Fibroblast of skin of right quadriceps (primary cell): Measurements from ENCODE around the gene CXCL6.
A peak's percentile ranks its signal among the peaks of the same experiment; 100 is the strongest.

Experiments
- DNase-seq: peaks from one replicate; pipeline ENCODE4 v3.0.0-alpha.2; 2013

Gene CXCL6

GRCh38 chr4:73836373-73837279, at the start of gene CXCL6:
CXCL6 (plus strand) TSS chr4:73836678; CDS start chr4:73836751, 73 bp downstream.
- DNase-seq, result peak; percentile 39

GRCh38 chr4:73788411-73788810, 48.1 kb upstream of the CXCL6 start:
- no peak for DNase-seq

GRCh38 chr4:73798842-73799241, 37.6 kb upstream of the CXCL6 start:
- DNase-seq, result no peak

GRCh38 chr4:73800206-73800605, 36.3 kb upstream of the CXCL6 start:
- DNase-seq, result no peak

- DNase-seq, result no peak
These were observed 34.8 kb upstream of the CXCL6 start for GRCh38 chr4:73801692-73802091.

- DNase-seq, result no peak
These were observed 33.3 kb upstream of the CXCL6 start for GRCh38 chr4:73803213-73803612.

GRCh38 chr4:73810191-73810590, 26.3 kb upstream of the CXCL6 start:
- no peak for DNase-seq

GRCh38 chr4:73811841-73812240, 24.6 kb upstream of the CXCL6 start:
- DNase-seq, result no peak

- DNase-seq, result no peak
These were observed 21.8 kb upstream of the CXCL6 start for GRCh38 chr4:73814679-73815078.

GRCh38 chr4:73815145-73815544, 21.3 kb upstream of the CXCL6 start:
- no peak for DNase-seq

- peak; percentile 91 for DNase-seq
These were observed 19.7 kb upstream of the CXCL6 start for GRCh38 chr4:73816814-73817213.

- DNase-seq, result no peak
These were observed 19.1 kb upstream of the CXCL6 start for GRCh38 chr4:73817341-73817740.

- DNase-seq, result no peak
These were observed 15.2 kb upstream of the CXCL6 start for GRCh38 chr4:73821325-73821724.

- no peak for DNase-seq
These were observed 14.1 kb upstream of the CXCL6 start for GRCh38 chr4:73822389-73822788.

GRCh38 chr4:73822812-73823504, 13.5 kb upstream of the CXCL6 start:
- no peak for DNase-seq

GRCh38 chr4:73823760-73824159, 12.7 kb upstream of the CXCL6 start:
- DNase-seq, result no peak

- DNase-seq, result peak; percentile 44
These were observed 7.5 kb upstream of the CXCL6 start for GRCh38 chr4:73828956-73829355.

GRCh38 chr4:73831569-73831968, 4.9 kb upstream of the CXCL6 start:
- peak; percentile 78 for DNase-seq

GRCh38 chr4:73832651-73833237, 3.7 kb upstream of the CXCL6 start:
- peak; percentile 84 for DNase-seq

GRCh38 chr4:73839071-73839470, 2.6 kb downstream of the CXCL6 start:
- DNase-seq, result no peak

GRCh38 chr4:73839715-73840114, 3.2 kb downstream of the CXCL6 start:
- DNase-seq, result no peak

GRCh38 chr4:73841243-73841925, 4.9 kb downstream of the CXCL6 start:
- peak; percentile 33 for DNase-seq

- DNase-seq, result no peak
These were observed 6.2 kb downstream of the CXCL6 start for GRCh38 chr4:73842696-73843095.
